GM21786 (cell line): ENCODE results near the gene PTPRN2.
"Not testable (repeated sequence)": the region's sequence is repeated elsewhere in the genome, so short reads cannot be mapped to it uniquely, and the experiment has no call there.

Experiments
- ATAC-seq: cut with Tn5 transposase; IDR thresholded peaks from one replicate; pipeline ENCODE4 v1.9.1; 2021; ENCODE audit not compliant: unreplicated experiment

Gene PTPRN2

DNA sequence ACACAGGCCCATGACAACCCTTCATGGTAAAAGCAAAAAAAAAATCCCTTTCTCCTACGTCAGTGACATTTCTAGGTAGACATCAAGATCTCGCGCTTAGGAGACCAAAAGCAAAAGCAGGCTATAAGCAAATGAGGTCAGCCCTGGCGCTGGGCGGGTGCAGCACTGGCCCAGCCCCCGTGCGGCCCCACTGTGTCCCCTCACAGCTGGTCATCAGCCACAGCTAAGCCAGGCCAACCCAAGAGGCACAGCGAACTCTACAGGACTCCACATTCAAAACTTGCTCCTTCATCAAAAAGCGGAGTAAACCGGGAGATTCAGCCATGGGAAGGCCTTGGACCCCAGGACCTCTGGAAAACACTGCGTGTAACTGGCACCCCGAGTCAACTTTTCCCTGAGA lies 113.7 kb downstream of the PTPRN2 start:
- no peak for ATAC-seq

DNA sequence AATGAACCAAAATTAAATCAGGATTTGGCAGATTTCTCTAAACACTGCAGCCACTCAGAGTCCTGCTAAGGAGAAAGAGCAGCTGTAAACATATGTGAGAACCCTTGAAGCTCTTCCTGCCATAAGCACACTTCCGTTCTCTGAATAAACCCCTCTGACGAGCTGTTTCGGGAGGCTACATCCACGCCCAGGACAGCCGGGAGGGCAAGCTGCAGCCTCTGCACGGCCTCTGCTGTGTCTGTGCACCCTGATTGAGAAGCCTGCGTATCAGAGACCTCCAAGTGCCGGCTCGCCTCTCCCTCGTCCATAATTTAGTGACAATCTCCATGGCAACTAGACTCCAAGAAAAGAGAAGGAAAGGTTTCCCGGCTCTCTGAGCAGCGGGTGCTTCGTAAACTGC lies 114.4 kb downstream of the PTPRN2 start:
- peak; percentile 62 for ATAC-seq

DNA sequence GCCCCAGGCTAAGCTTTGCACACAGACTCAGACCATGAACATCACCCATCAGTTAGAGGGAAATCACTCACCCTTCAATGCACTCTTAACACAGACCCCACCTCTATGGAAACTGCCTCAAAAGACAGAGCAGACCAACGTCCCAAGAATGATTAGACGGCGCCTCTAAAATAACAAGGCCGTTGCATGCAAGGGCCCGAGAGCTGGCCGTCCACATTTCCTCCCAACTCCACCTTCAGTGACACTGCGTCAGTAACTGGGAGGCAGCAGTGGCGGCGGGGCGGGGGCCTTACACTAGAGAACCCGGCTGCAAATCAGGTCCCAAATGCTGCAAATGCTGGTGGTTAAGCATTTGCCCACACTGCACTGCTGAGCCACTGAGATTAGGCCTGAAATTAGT lies 115.0 kb downstream of the PTPRN2 start:
- ATAC-seq = no peak

DNA sequence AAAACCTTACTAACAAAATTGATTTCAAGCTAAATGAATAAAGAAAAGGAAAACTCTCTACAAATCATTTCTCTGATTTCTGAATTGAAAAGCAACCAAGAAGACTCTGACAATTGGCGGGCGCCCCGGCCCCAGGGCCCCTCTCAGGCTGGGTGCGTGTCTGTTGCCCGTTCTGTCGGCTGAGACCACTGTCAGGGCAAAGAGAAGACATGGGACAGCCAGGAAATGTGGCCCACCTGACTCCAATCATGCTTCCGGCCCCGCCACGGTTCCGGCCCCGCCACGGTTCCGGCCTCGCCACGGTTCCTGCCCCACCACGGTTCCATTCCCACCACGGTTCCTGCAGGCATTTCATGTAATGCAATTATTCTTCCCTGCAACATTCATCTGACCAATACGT lies 115.9 kb downstream of the PTPRN2 start:
- no peak for ATAC-seq

- no peak for ATAC-seq
Measured at GRCh38 chr7:158470336-158470735, 117.3 kb downstream of the PTPRN2 start.

DNA sequence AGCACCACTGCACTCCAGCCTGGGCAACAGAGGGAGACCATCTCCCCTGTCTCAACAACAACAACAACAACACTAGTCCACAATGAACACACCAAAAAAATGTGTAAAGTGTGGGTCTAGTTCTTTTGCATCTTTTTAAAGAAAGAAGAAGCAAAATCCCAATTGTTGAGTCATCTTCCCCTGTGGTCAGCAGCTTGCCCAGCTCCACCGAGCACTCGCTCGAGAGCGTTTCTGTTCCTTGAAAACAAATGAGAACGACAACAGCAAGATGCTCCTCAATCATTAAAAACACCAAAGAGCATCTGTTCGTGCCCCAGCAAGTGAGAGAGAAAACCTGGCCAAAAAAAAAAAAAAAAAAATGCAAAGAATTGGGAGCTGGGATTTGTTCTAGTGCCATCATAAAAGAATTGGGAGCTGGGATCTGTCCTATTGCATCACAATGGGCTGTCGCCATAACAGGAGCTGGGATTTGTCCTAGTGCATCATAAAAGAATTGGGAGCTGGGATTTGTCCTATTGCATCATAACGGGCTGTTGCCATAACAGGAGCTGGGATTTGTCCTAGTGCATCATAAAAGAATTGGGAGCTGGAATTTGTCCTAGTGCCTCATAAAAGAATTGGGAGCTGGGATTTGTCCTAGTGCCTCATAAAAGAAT lies 118.1 kb downstream of the PTPRN2 start:
- no peak for ATAC-seq

GRCh38 chr7:158468700-158469296 lies 118.8 kb downstream of the PTPRN2 start:
- no peak for ATAC-seq

- ATAC-seq = no peak
Measured at GRCh38 chr7:158468181-158468580, 119.4 kb downstream of the PTPRN2 start.

DNA sequence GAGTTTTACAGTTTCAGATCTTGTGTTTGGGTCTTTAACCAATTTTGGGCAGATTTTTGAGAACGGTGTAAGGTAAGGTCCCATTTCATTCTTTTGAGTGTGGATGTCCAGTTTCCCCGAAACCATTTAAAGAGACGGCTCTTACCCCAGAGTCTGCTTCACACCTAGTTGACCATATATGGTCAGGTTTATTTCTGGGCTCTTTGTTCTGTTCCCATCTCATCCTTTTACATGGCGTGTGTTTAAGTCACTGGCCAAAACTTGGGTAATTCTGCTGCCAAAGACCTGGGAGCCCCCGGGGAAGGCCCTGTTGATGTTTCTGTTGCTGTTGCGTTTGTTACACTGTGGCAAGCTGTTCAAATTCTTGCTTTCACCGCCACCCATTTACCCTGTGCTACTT lies 120.1 kb downstream of the PTPRN2 start:
- no peak for ATAC-seq

- no peak for ATAC-seq
Measured at GRCh38 chr7:158463317-158463716, 124.3 kb downstream of the PTPRN2 start.

DNA sequence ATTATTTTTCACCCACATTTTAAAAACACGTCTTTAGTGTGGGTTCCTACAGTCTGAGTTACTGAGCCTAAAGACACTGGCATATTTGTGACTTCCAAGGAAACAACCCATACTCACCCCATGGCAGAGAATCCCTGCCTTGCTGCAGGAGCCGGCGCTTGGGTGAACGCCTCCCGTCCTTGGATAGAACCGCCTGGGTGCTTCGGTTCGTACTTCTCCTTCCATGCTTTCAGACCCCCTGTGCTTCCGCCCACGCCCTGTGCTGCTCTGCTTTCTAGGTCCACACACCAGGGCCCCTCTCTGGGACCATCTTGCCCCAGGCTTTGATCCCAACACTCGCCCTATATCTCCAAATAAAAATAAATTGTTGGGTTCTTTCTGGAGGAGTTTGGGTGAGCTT lies 125.8 kb downstream of the PTPRN2 start:
- ATAC-seq = no peak

DNA sequence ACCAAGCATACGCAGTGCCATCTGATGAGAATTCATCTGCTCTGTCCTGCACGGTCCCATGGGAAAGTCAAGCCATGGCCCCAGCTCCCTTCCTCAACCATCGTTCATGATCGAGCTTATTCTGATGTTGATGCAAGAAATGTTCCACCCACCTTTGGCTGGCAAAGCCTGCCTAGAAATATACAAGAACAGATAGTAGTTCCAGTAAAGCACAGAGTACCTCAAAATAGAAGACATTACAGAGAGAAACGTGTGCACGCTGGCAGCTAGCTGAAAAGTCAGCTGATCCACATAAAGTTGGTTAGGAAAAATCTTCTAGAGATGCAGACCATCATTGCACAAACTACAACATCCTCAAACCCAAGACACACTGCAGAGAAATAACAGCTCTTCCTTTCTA lies 127.0 kb downstream of the PTPRN2 start:
- ATAC-seq = no peak

DNA sequence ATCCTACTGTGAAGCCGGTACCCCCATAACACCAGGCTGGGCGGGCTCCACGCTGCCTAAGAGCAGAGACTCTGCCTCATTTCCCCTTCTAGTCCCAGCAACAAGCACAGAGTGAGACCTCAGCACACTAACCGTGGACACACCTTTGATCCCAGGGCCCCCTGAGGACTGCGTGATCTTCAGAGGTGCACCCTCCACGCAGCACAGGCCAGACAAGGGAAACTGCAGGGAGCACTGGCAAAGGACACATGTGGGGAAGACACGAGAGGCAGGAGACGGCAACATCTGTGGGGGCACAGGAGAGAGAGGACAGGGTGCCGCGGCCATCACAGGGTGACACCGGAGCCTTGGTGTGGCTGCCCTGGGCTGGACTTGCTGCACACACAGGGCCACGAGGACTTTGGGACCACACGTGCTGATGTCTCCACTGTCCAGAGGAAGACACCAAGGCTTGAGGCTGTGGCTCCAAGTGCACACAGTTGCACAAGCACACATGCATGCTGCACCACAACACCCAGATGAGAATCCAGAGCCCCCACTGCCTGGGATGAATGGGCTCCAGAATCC lies 128.8 kb downstream of the PTPRN2 start:
- ATAC-seq = no peak

GRCh38 chr7:158458096-158458495 lies 129.5 kb downstream of the PTPRN2 start:
- no peak for ATAC-seq

- not testable (repeated sequence) for ATAC-seq
Measured at GRCh38 chr7:158457586-158457985, 130.0 kb downstream of the PTPRN2 start.

- no peak for ATAC-seq
Measured at GRCh38 chr7:158454631-158455030, 133.0 kb downstream of the PTPRN2 start.

GRCh38 chr7:158453663-158454062 lies 134.0 kb downstream of the PTPRN2 start:
- no peak for ATAC-seq

GRCh38 chr7:158452331-158452730 lies 135.3 kb downstream of the PTPRN2 start:
- ATAC-seq = no peak

GRCh38 chr7:158450476-158451124 lies 137.0 kb downstream of the PTPRN2 start:
- ATAC-seq = no peak

GRCh38 chr7:158449942-158450341 lies 137.7 kb downstream of the PTPRN2 start:
- no peak for ATAC-seq

- ATAC-seq = no peak
Measured at GRCh38 chr7:158449266-158449665, 138.4 kb downstream of the PTPRN2 start.

DNA sequence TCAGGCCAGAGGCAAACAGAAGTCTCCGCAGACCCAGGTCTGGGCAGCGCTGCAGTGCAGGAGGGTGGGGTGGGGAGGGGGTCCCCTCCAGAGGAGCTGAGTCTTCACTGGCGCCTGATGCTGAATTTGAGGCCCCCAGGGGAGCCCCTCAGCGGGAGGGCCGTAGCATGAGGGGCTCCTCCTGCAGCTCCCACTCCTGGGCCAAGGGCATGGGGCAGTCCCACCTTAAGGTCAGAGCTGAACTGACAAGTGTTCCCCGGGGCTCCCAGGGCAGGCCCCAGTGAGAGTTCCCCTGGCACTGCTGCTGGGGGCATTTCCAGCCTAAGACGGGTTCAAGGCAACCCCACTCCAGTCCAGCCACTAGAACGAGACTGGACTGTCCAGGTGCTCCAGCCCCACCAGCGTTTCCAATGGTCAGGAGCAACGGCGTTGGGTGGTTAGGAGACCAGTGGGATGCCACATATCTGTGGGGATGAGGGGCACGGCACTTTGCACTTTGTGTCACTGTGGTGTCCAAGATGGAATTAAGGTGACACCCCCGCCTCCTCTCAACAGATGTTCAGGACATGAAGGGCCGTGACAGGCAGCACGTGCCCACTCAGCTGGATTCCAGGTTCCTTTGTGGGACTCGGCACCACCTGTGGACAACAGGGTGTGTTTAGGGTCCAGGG lies 139.1 kb downstream of the PTPRN2 start:
- ATAC-seq = no peak
